Nucleus accumbens (tissue), 56 donors: ENCODE measurements around the gene CRACDL.

Experiments
- DNase-seq, 56 donors: peaks; one replicate each; lab custom pipeline; 2025; lab: John Stamatoyannopoulos, UW

The CRACDL gene

GRCh38 chr2:98928242-98928641, 7.8 kb downstream of the CRACDL start:
- DNase-seq: no peak

GRCh38 chr2:98927027-98927426, 9.0 kb downstream of the CRACDL start:
- DNase-seq: no peak

GRCh38 chr2:98926601-98927000, 9.4 kb downstream of the CRACDL start:
- no peak for DNase-seq

GRCh38 chr2:98924910-98925309, 11.1 kb downstream of the CRACDL start:
- no peak for DNase-seq

GRCh38 chr2:98924038-98924830, 11.8 kb downstream of the CRACDL start:
- DNase-seq: no peak

GRCh38 chr2:98923244-98923940, 12.6 kb downstream of the CRACDL start:
- no peak for DNase-seq

- no peak for DNase-seq
These were observed 15.0 kb downstream of the CRACDL start for GRCh38 chr2:98921062-98921461.

GRCh38 chr2:98917031-98917471, 19.0 kb downstream of the CRACDL start:
- peak in 4 of 56 donors; percentile 26 to 52 (median 36) for DNase-seq

GRCh38 chr2:98915751-98916358, 20.2 kb downstream of the CRACDL start:
- DNase-seq: peak in 1 of 56 donors; percentile 34

GRCh38 chr2:98914713-98915580, 21.1 kb downstream of the CRACDL start:
- no peak for DNase-seq

- no peak for DNase-seq
These were observed 21.9 kb downstream of the CRACDL start for GRCh38 chr2:98913916-98914712.

- no peak for DNase-seq
These were observed 22.8 kb downstream of the CRACDL start for GRCh38 chr2:98912957-98913915.

- DNase-seq: peak in 48 of 56 donors; percentile 14 to 86 (median 66)
These were observed 23.7 kb downstream of the CRACDL start for GRCh38 chr2:98912221-98912851.

- no peak for DNase-seq
These were observed 24.5 kb downstream of the CRACDL start for GRCh38 chr2:98911376-98912154.

GRCh38 chr2:98911126-98911375, 25.0 kb downstream of the CRACDL start:
- no peak for DNase-seq

- no peak for DNase-seq
These were observed 25.5 kb downstream of the CRACDL start for GRCh38 chr2:98910349-98911125.
